Measurements from ENCODE around the gene RNGTT.

- TF ChIP-seq EZH2 (IDR thresholded peaks at IDR 0.05; ENCODE audit: borderline replicate concordance) (no peak), CTCF (IDR thresholded peaks at IDR 0.05; ENCODE audit: poor library complexity) (peak; percentile 86), EZH2phosphoT487 (IDR thresholded peaks at IDR 0.05; ENCODE audit: low read depth, severe bottlenecking, unreplicated experiment) (no peak)
Measured at GRCh38 chr6:88982720-88983119, 19.3 kb upstream of the RNGTT start.

Data from hepatocyte (in vitro differentiated cells).